Parathyroid adenoma (tissue), 2 donors: ENCODE results near the gene FGGY.

Experiments
- H2AFZ ChIP-seq: fragments of 300-600 bp; sonication (generic); one replicate; pipeline ENCODE4 v1.7.0; 2017; ENCODE audit warnings: antibody characterized with exemption, mild to moderate bottlenecking
- H3K27ac ChIP-seq: fragments of 300-600 bp; sonication (generic); one replicate; pipeline ENCODE4 v1.7.0; 2017
- H3K27me3 ChIP-seq: fragments of 300-600 bp; sonication (generic); one replicate; pipeline ENCODE4 v1.7.0; 2017; ENCODE audit warnings: low read length; ENCODE audit not compliant: control insufficient read depth, insufficient read depth
- H3K36me3 ChIP-seq: fragments of 300-600 bp; sonication (generic); one replicate; pipeline ENCODE4 v1.7.0; 2017; ENCODE audit warnings: low read length; ENCODE audit not compliant: control insufficient read depth, insufficient read depth
- H3K4me1 ChIP-seq: fragments of 300-600 bp; sonication (generic); one replicate; pipeline ENCODE4 v1.7.0; 2017; ENCODE audit warnings: control low read depth
- H3K4me2 ChIP-seq: fragments of 300-600 bp; sonication (generic); one replicate; pipeline ENCODE4 v1.7.0; 2017; ENCODE audit warnings: low read length
- H3K4me3 ChIP-seq: fragments of 300-600 bp; sonication (generic); one replicate; pipeline ENCODE4 v1.7.0; 2017; ENCODE audit warnings: low read depth, low read length
- H3K79me2 ChIP-seq: fragments of 300-600 bp; sonication (generic); one replicate; pipeline ENCODE4 v1.7.0; 2017; ENCODE audit warnings: control low read depth
- H3K9ac ChIP-seq: fragments of 300-600 bp; sonication (generic); one replicate; pipeline ENCODE4 v1.7.0; 2017; ENCODE audit warnings: mild to moderate bottlenecking
- H3K9me3 ChIP-seq: fragments of 300-600 bp; sonication (generic); one replicate; pipeline ENCODE4 v1.7.0; 2017; ENCODE audit warnings: low read length; ENCODE audit not compliant: control insufficient read depth
- CTCF ChIP-seq: fragments of 300-600 bp; sonication (generic); IDR thresholded peaks from one replicate; pipeline ENCODE4 v1.7.0; 2017; ENCODE audit warnings: antibody characterized with exemption, mild to moderate bottlenecking
- donor health status: primary hyperparathyroidism.

Gene FGGY

GRCh38 chr1:59331686-59332620 lies 35.1 kb downstream of the FGGY start:
- Histone ChIP-seq H3K9ac (no peak overlapping the region), H3K4me2 (no peak overlapping the region), H3K4me3 (no peak overlapping the region), H3K36me3 (no peaks in the 10 kb centered on the region), H3K9me3 (no peaks in the 10 kb centered on the region), H2AFZ (no peak overlapping the region), H3K79me2 (no peaks in the 10 kb centered on the region), H3K27me3 (no peaks in the 10 kb centered on the region), H3K4me1 (no peaks in the 10 kb centered on the region), H3K27ac (no peak overlapping the region)
- TF ChIP-seq CTCF = no peak

GRCh38 chr1:59332983-59333382 lies 36.1 kb downstream of the FGGY start:
- Histone ChIP-seq H2AFZ (no peak overlapping the region), H3K27ac (no peak overlapping the region), H3K9ac (no peak overlapping the region), H3K9me3 (no peaks in the 10 kb centered on the region), H3K4me3 (no peak overlapping the region), H3K4me1 (no peaks in the 10 kb centered on the region), H3K36me3 (no peaks in the 10 kb centered on the region), H3K79me2 (no peaks in the 10 kb centered on the region), H3K4me2 (no peak overlapping the region), H3K27me3 (no peaks in the 10 kb centered on the region)
- TF ChIP-seq CTCF = no peak

- Histone ChIP-seq H3K4me1 (no peaks in the 10 kb centered on the region), H3K4me3 (no peak overlapping the region), H3K9me3 (no peaks in the 10 kb centered on the region), H3K4me2 (no peak overlapping the region), H3K79me2 (no peaks in the 10 kb centered on the region), H3K9ac (no peak overlapping the region), H2AFZ (no peak overlapping the region), H3K36me3 (no peaks in the 10 kb centered on the region), H3K27ac (no peak overlapping the region), H3K27me3 (no peaks in the 10 kb centered on the region)
- no peak for TF ChIP-seq CTCF
Observed at GRCh38 chr1:59333626-59334277, 36.9 kb downstream of the FGGY start.

GRCh38 chr1:59340411-59341307 lies 43.8 kb downstream of the FGGY start:
- H3K36me3 ChIP-seq = no peaks in the 10 kb centered on the region
- H3K4me2 ChIP-seq = no peak overlapping the region
- H3K79me2 ChIP-seq = no peaks in the 10 kb centered on the region
- H3K9me3 ChIP-seq = no peaks in the 10 kb centered on the region
- no peaks in the 10 kb centered on the region for H3K27me3 ChIP-seq
- H3K4me3 ChIP-seq = no peak overlapping the region
- no peak for TF ChIP-seq CTCF
- no peaks in the 10 kb centered on the region for H3K4me1 ChIP-seq
- no peak overlapping the region for H3K27ac ChIP-seq
- no peak overlapping the region for H3K9ac ChIP-seq
- H2AFZ ChIP-seq = no peak overlapping the region
